Fibroblast of the aortic adventitia (primary cell): Measurements from ENCODE around the gene AFAP1. TPM values are rescaled to one million over a fixed set of nuclear protein-coding genes. Genes with fewer than 3 reads are reported as not detected.
A peak's percentile ranks its signal among the peaks of the same experiment; 100 is the strongest.

ENCODE experiments used
- DNase-seq: peaks from one replicate; pipeline ENCODE4 v3.0.0-alpha.2; 2010; ENCODE audit warnings: low read depth
- H3K4me3 ChIP-seq: 2 replicates; pipeline ENCODE4 v1.5.1; 2011; ENCODE audit warnings: low read depth, mild to moderate bottlenecking, control low read depth, low read length, moderate library complexity
- total RNA-seq: library from RNA; depleted of rRNA; stranded (reverse); fragments of >200 nt; gene quantifications from 2 replicates; pipeline ENCODE4 v1.2.3, GENCODE V29; 2012; ENCODE audit warnings: low replicate concordance
- TF ChIP-seq, protein P1 (sequence below): IDR thresholded peaks from 2 replicates; pipeline ENCODE4 v1.5.1; 2011; ENCODE audit warnings: mild to moderate bottlenecking, low read length, control low read depth, inconsistent platforms; ENCODE audit not compliant: insufficient read depth

AFAP1 gene
- total RNA-seq, 1 donor = 66.0 TPM

GRCh38 chr4:7938609-7939376 lies 868 bp downstream of the AFAP1 start:
- TF ChIP-seq, protein P1, sequence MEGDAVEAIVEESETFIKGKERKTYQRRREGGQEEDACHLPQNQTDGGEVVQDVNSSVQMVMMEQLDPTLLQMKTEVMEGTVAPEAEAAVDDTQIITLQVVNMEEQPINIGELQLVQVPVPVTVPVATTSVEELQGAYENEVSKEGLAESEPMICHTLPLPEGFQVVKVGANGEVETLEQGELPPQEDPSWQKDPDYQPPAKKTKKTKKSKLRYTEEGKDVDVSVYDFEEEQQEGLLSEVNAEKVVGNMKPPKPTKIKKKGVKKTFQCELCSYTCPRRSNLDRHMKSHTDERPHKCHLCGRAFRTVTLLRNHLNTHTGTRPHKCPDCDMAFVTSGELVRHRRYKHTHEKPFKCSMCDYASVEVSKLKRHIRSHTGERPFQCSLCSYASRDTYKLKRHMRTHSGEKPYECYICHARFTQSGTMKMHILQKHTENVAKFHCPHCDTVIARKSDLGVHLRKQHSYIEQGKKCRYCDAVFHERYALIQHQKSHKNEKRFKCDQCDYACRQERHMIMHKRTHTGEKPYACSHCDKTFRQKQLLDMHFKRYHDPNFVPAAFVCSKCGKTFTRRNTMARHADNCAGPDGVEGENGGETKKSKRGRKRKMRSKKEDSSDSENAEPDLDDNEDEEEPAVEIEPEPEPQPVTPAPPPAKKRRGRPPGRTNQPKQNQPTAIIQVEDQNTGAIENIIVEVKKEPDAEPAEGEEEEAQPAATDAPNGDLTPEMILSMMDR = no peak
- peak overlapping the region; percentile 87 for H3K4me3 ChIP-seq
- peak; percentile 70 for DNase-seq

DNA sequence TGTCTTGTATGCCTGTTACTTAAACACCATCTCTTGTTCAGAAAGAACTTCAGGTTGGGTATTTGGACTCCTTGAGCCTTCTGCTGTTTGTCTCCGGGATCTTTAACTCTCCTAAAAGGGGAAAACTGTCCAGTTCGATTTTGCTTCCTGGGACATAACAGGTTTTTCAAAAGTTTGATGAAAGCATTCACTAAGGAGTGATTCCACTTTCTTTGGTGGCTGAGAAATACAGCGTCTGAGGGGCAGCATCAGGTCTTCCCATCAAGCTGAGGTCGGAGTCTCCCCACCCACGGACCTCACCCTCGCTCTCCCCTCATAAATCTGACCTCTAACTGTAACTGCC lies 1.4 kb downstream of the AFAP1 start:
- TF ChIP-seq, protein P1 = no peak
- no peak for DNase-seq

GRCh38 chr4:7937006-7937405 lies 2.7 kb downstream of the AFAP1 start:
- DNase-seq = peak; percentile 72

More for the DNA sequence above, 1.4 kb downstream of the AFAP1 start:
- H3K4me3 ChIP-seq = peak overlapping the region; percentile 87

DNA sequence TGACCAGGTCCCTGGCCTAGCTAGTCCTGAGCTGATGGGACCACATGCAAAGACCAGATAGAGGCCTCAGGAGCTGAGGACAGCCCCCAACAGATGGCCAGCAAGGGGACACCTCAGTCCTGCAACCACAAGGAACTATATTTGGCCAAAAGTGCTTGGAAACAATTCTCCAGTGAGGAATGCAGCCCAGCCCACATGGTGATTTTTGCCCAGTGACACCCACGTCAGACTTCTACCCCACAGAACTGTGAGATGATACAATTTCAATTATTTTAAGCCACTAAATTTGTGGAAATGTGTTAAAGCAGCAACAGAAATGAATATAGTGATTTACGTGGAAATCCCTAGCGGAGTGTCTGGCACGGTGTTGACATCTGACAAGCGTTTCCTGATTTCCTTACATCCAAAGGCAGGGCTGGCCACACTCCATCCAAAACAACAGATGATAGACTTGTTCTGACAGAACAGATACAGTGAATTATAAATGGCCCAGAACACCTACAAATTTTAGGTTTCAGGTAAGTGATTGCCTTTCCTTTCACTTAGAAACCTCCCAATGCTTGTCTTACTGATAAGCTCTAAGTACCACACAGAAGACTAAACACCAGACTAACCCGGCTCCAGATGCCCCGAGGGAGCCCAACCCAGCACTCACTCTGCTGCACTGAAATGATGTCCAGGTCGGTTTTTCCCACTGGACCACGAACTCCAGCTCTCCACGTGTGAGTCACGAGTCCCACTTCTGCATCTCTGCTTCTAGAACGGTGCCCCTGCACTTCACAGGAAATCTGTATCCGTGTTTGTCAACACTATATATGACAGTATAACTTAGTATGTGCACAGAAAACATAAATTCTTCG lies 5.8 kb downstream of the AFAP1 start:
- H3K4me3 ChIP-seq = peak overlapping the region; percentile 42
- peak; percentile 47 for DNase-seq
- TF ChIP-seq, protein P1 = no peak

More at GRCh38 chr4:7937006-7937405, 2.7 kb downstream of the AFAP1 start:
- TF ChIP-seq, protein P1 = no peak
- H3K4me3 ChIP-seq = peak overlapping the region; percentile 87

DNA sequence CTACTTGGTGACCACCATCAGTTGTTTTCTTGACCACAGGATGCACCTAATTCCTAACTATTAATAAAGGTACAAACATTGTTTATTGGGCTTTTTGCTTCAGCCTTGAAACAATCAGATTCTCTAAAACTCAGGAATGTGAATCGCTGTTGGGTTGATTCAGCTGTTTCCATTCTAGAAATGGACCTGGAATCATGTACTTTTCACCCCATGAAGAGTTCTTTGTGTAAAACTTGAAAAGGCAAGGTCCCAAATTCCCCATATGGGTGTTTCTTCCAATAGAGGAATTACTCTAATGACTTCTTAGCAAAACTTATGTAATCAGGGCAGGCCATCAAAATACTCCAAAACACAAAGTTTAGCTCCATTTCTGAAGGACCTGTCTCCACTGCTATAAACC lies 7.4 kb downstream of the AFAP1 start:
- TF ChIP-seq, protein P1 = no peak
- no peak overlapping the region for H3K4me3 ChIP-seq
- peak; percentile 56 for DNase-seq

- peak overlapping the region; percentile 45 for H3K4me3 ChIP-seq
- peak; percentile 48 for DNase-seq
- TF ChIP-seq, protein P1 = peak; percentile 16
Observed at GRCh38 chr4:7929118-7929951, 10.3 kb downstream of the AFAP1 start.
